HCT116 (cell line): Measurements from ENCODE around the gene JAG1. TPM values are rescaled to one million over a fixed set of nuclear protein-coding genes. Genes with fewer than 3 reads are reported as not detected.

ENCODE experiments used
- ATAC-seq: fragments of 200-7000 bp; cut with Tn5 transposase; 2 replicates; pipeline ENCODE4 v1.9.1; 2020; ENCODE audit warnings: mild to moderate bottlenecking, moderate library complexity
- BruUV-seq: library from RNA; stranded (reverse); fragments of 400-500 nt; replicated peaks from 2 replicates; lab custom pipeline; 2021; lab: Mats Ljungman, UMichigan
- CTCF ChIA-PET: fragments of 300-600 bp; sonication (Branson Sonifier 250); formaldehyde crosslinking; loops from one replicate; lab custom pipeline; 2021; ENCODE audit warnings: antibody characterized with exemption; lab: Charles Lee
- POLR2A ChIA-PET: fragments of 300-600, 350-600 bp; sonication (Branson Sonifier 250); formaldehyde crosslinking; loops from one replicate; lab custom pipeline; 2021; ENCODE audit warnings: antibody characterized with exemption; lab: Charles Lee
- RAD21 ChIA-PET, 2 experiments: fragments of 300-600 bp; sonication (Branson Sonifier 250); formaldehyde crosslinking; loops; one replicate each; lab custom pipeline; 2023; ENCODE audit warnings: low total read pairs in 2 of 2; ENCODE audit not compliant: uncharacterized antibody in 2 of 2, unreplicated experiment in 2 of 2, low non-redundant PET in 1 of 2; lab: Charles Lee
- DNase-seq: peaks from one replicate; pipeline ENCODE4 v3.0.0-alpha.2; 2010; ENCODE audit warnings: low read depth, low spot score
- H2AFZ ChIP-seq: fragments of 200-600 bp; shearing (Covaris generic), sonication (generic); 2 replicates; pipeline ENCODE4 v1.6.1; 2017; ENCODE audit warnings: low read depth, mixed run types, mixed read lengths, antibody characterized with exemption, low read length; ENCODE audit not compliant: poor library complexity, severe bottlenecking
- H3K27ac ChIP-seq: 2 replicates; pipeline ENCODE4 v1.5.1; 2012; ENCODE audit warnings: low read depth, low read length
- H3K27me3 ChIP-seq: fragments of 200-600 bp; sonication (generic); 2 replicates; pipeline ENCODE4 v1.6.1; 2016; ENCODE audit warnings: mixed run types, low read length, mixed read lengths; ENCODE audit not compliant: insufficient read depth
- H3K36me3 ChIP-seq, 2 experiments: fragments of 200-500 bp in 1 of 2; fragments of 200-600 bp in 1 of 2; sonication (Bioruptor generic) in 1 of 2; sonication (generic) in 1 of 2; 2 replicates each; pipeline versions ENCODE4 v1.5.1 to v1.6.1; 2014 to 2016; ENCODE audit warnings: low read length in 2 of 2, inconsistent platforms in 1 of 2, mixed read lengths in 1 of 2, mixed run types in 1 of 2; ENCODE audit not compliant: insufficient read depth in 2 of 2, control insufficient read depth in 1 of 2
- H3K4me1 ChIP-seq, 2 experiments: fragments of 200-600 bp in 1 of 2; sonication (generic) in 1 of 2; 2 replicates each; pipeline versions ENCODE4 v1.5.1 to v1.6.1; 2012 to 2017; ENCODE audit warnings: low read length in 2 of 2, inconsistent platforms in 1 of 2, mild to moderate bottlenecking in 1 of 2, mixed read lengths in 1 of 2, mixed run types in 1 of 2, moderate library complexity in 1 of 2; ENCODE audit not compliant: insufficient read depth in 2 of 2, control insufficient read depth in 1 of 2
- H3K4me2 ChIP-seq: fragments of 200-600 bp; sonication (generic); 2 replicates; pipeline ENCODE4 v1.6.1; 2017; ENCODE audit warnings: mixed run types, low read length, mixed read lengths
- H3K4me3 ChIP-seq, 2 experiments: fragments of 200-600 bp in 1 of 2; sonication (generic) in 1 of 2; replicated peaks in 1 of 2; 2 replicates each; pipeline ENCODE4 v1.5.1; 2011 to 2016; ENCODE audit warnings: low read length in 2 of 2, control low read depth in 1 of 2, low read depth in 1 of 2, mild to moderate bottlenecking in 1 of 2, mixed read lengths in 1 of 2, mixed run types in 1 of 2
- H3K79me2 ChIP-seq: fragments of 200-600 bp; sonication (generic); 2 replicates; pipeline ENCODE4 v1.6.1; 2017; ENCODE audit warnings: mild to moderate bottlenecking, mixed run types, low read length, moderate library complexity, mixed read lengths; ENCODE audit not compliant: insufficient read depth
- H3K9ac ChIP-seq: fragments of 200-600 bp; sonication (generic); 2 replicates; pipeline ENCODE4 v1.6.1; 2016; ENCODE audit warnings: low read length, mixed read lengths
- H3K9me2 ChIP-seq: fragments of 200-600 bp; sonication (generic), shearing (Covaris generic); 2 replicates; pipeline ENCODE4 v1.6.1; 2017; ENCODE audit warnings: mixed run types, mild to moderate bottlenecking, moderate library complexity; ENCODE audit not compliant: insufficient read depth
- H3K9me3 ChIP-seq, 2 experiments: fragments of 200-500 bp in 1 of 2; fragments of 200-600 bp in 1 of 2; sonication (Bioruptor generic) in 1 of 2; sonication (generic) in 1 of 2; 2 replicates each; pipeline ENCODE4 v1.6.1; 2014 to 2017; ENCODE audit warnings: low read length in 2 of 2, mixed read lengths in 2 of 2, inconsistent platforms in 1 of 2, low read depth in 1 of 2, mild to moderate bottlenecking in 1 of 2, mixed run types in 1 of 2, moderate library complexity in 1 of 2; ENCODE audit not compliant: control insufficient read depth in 1 of 2, insufficient read depth in 1 of 2
- H4K20me1 ChIP-seq: fragments of 200-600 bp; sonication (generic), shearing (Covaris generic); 2 replicates; pipeline ENCODE4 v1.6.1; 2017; ENCODE audit warnings: mixed run types, mild to moderate bottlenecking, moderate library complexity; ENCODE audit not compliant: insufficient read depth
- CBX3 ChIP-seq: IDR thresholded peaks from 2 replicates; pipeline ENCODE4 v1.6.1; 2012; ENCODE audit warnings: low read depth
- EGR1 ChIP-seq: IDR thresholded peaks from 2 replicates; pipeline ENCODE4 v1.6.1; 2012; ENCODE audit warnings: low read depth
- EZH2 ChIP-seq: fragments of 200-600 bp; sonication (generic); IDR thresholded peaks from 2 replicates; pipeline ENCODE4 v1.6.1; 2017; ENCODE audit warnings: antibody characterized with exemption, mixed run types
- EZH2phosphoT487 ChIP-seq: fragments of 200-600 bp; IDR thresholded peaks from 2 replicates; pipeline ENCODE4 v1.6.1; 2018; ENCODE audit warnings: antibody characterized with exemption, borderline replicate concordance
- FOSL1 ChIP-seq: IDR thresholded peaks from 2 replicates; pipeline ENCODE4 v1.6.1; 2012; ENCODE audit warnings: low read depth
- JUND ChIP-seq: IDR thresholded peaks from 2 replicates; pipeline ENCODE4 v1.6.1; 2012
- POLR2A ChIP-seq: IDR thresholded peaks from 2 replicates; pipeline ENCODE4 v1.7.0; 2011; ENCODE audit warnings: borderline replicate concordance; ENCODE audit not compliant: insufficient read depth, insufficient read length; ENCODE audit errors: extremely low read depth
- POLR2AphosphoS5 ChIP-seq: IDR thresholded peaks from 2 replicates; pipeline ENCODE4 v1.6.1; 2011; ENCODE audit warnings: mild to moderate bottlenecking, low read depth, low read length, moderate library complexity
- RAD21 ChIP-seq: IDR thresholded peaks from 2 replicates; pipeline ENCODE4 v1.6.1; 2012; ENCODE audit warnings: low read depth, mild to moderate bottlenecking
- SP1 ChIP-seq: IDR thresholded peaks from 2 replicates; pipeline ENCODE4 v1.6.1; 2012; ENCODE audit warnings: low read depth
- SRF ChIP-seq: IDR thresholded peaks from 2 replicates; pipeline ENCODE4 v1.6.1; 2012; ENCODE audit warnings: low read depth
- ZNF274 ChIP-seq: fragments of 200-500 bp; sonication (Bioruptor generic); IDR thresholded peaks from 2 replicates; pipeline ENCODE4 v1.6.1; 2014; ENCODE audit warnings: mild to moderate bottlenecking, low read depth, low read length, inconsistent platforms
- intact Hi-C: fragments of 100-400 bp; cut with micrococcal nuclease; formaldehyde crosslinking; loops from 2 replicates; pipeline ENCODE4 v1.10.0; 2022
- total RNA-seq: library from RNA; stranded (reverse); gene quantifications from one replicate; pipeline ENCODE4 v1.2.1, GENCODE V29; 2021; ENCODE audit not compliant: unreplicated experiment
- TF ChIP-seq, protein P1 (sequence below): IDR thresholded peaks from 2 replicates; pipeline ENCODE4 v1.6.1; 2012

JAG1 gene
- total RNA-seq, 1 experiment from 2014 or later, result 31.9 TPM

DNA sequence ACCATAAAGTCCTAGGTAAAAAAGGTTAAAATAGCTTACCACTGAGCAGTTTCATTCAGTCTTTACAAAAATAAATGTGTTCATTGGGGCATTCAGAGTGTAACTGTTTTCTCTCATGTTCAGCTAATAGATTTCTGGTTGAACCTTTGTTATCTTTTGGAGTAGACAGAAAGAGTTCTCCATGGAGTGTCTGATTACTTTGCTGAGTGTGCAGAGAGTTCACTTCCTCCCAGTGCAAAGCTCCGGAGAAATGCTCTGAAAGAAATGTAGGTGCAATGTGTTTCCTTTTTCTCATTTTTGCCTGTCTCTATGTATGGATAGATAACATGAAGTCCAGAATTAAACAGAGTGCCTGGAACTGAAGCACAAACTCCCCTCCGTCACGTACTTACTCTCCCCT lies 52.6 kb downstream of the JAG1 start:
- RAD21 ChIA-PET, result no interaction called here
- TF ChIP-seq CBX3 (no peak), POLR2A (no peak), RAD21 (no peak), ZNF274 (no peak), EZH2 (no peak), FOSL1 (no peak), POLR2AphosphoS5 (no peak), EZH2phosphoT487 (no peak), JUND (no peak), SP1 (no peak), EGR1 (no peak), SRF (no peak)
- TF ChIP-seq, protein P1, sequence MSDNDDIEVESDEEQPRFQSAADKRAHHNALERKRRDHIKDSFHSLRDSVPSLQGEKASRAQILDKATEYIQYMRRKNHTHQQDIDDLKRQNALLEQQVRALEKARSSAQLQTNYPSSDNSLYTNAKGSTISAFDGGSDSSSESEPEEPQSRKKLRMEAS, result no peak
- TF ChIP-seq, all 23 proteins: peak for 0
- Histone ChIP-seq H3K27me3 (no peaks in the 10 kb centered on the region), H3K4me2 (no peak overlapping the region), H3K27ac (no peak overlapping the region), H4K20me1 (no peaks in the 10 kb centered on the region), H3K79me2 (no peaks in the 10 kb centered on the region), H3K4me1 (peaks cover 4 to 12% of the 10 kb centered on the region in 2 experiments), H2AFZ (no peak overlapping the region), H3K36me3 (no peaks in the 10 kb centered on the region), H3K9me2 (no peaks in the 10 kb centered on the region), H3K9ac (no peak overlapping the region), H3K9me3 (no peaks in the 10 kb centered on the region), H3K4me3 (no peak overlapping the region)
- no peak for ATAC-seq
- POLR2A ChIA-PET, result no interaction called here
- no TSS peak for BruUV-seq
- CTCF ChIA-PET, result no interaction called here
- DNase-seq, result no peak
- intact Hi-C loops, result no loop called here

DNA sequence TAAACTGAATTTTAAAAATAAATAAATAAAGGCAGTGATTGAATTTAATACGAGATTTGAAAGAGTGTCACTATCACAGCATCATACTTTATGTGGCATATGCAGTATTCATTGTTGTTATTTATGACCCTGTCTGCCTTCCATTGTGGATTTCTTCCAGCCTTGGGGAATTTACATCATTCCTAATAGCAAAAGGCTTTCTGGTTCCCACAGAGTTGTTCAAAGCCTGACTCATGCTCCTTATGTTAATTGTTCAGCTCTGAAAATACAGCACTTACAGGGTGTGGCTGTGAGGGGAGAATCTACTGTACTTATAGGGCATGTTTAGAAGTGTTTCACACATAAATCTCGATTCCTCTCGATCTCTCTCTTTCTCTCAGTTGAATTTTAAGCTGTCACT lies 54.4 kb downstream of the JAG1 start:
- TF ChIP-seq EGR1 (no peak), FOSL1 (peak; percentile 25; the same call in 1 of the 2 replicates), JUND (0 out of 2 replicates have a peak, but pooled peaks have one; percentile 20), POLR2A (no peak), EZH2 (no peak)
- TF ChIP-seq, all 23 proteins: peak for 2
- intact Hi-C loops, result no loop called here
- peak; percentile 58; the same call in 1 of the 2 replicates for ATAC-seq
- RAD21 ChIA-PET, result no interaction called here
- CTCF ChIA-PET, result no interaction called here
- Histone ChIP-seq H2AFZ (no peak overlapping the region), H3K4me3 (no peak overlapping the region), H3K27me3 (no peaks in the 10 kb centered on the region), H3K4me1 (peaks cover 4 to 12% of the 10 kb centered on the region in 2 experiments), H3K36me3 (no peaks in the 10 kb centered on the region), H4K20me1 (no peaks in the 10 kb centered on the region), H3K79me2 (no peaks in the 10 kb centered on the region), H3K9ac (no peak overlapping the region), H3K27ac (no peak overlapping the region), H3K4me2 (peak overlapping the region; percentile 43), H3K9me3 (no peaks in the 10 kb centered on the region), H3K9me2 (no peaks in the 10 kb centered on the region)
- peak; percentile 46 for DNase-seq
- BruUV-seq, result no TSS peak
- POLR2A ChIA-PET, result no interaction called here
